ENCODE data around the gene EMSY. TPM values are rescaled to one million over a fixed set of nuclear protein-coding genes. Genes with fewer than 3 reads are reported as not detected.
A peak's percentile ranks its signal among the peaks of the same experiment; 100 is the strongest.

EMSY gene
- total and polyA plus RNA-seq, 2 of the 13 experiments (the other 11 are each of a cell fraction or from before 2014, with no cell fraction given): 11.6 to 18.5 TPM

DNA sequence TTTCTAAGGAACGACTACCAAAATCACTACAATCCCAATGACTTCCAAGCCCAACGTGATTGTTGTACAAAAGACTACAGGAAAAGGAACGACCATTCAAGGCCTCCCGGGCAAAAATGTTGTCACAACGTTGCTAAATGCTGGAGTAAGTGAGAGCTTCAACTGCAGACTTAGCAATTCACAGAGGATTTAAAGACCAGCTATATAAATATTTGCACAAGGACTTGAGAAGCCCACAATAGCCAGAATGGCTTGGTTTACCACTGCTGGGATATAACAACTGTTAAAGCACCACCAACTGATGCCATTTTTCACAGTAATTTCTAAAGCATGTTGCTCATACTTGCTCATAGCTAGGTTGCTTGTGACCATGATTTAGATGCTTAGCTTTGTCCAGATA, 78.3 kb downstream of the EMSY start (continued):
- TF ChIP-seq, protein P1, sequence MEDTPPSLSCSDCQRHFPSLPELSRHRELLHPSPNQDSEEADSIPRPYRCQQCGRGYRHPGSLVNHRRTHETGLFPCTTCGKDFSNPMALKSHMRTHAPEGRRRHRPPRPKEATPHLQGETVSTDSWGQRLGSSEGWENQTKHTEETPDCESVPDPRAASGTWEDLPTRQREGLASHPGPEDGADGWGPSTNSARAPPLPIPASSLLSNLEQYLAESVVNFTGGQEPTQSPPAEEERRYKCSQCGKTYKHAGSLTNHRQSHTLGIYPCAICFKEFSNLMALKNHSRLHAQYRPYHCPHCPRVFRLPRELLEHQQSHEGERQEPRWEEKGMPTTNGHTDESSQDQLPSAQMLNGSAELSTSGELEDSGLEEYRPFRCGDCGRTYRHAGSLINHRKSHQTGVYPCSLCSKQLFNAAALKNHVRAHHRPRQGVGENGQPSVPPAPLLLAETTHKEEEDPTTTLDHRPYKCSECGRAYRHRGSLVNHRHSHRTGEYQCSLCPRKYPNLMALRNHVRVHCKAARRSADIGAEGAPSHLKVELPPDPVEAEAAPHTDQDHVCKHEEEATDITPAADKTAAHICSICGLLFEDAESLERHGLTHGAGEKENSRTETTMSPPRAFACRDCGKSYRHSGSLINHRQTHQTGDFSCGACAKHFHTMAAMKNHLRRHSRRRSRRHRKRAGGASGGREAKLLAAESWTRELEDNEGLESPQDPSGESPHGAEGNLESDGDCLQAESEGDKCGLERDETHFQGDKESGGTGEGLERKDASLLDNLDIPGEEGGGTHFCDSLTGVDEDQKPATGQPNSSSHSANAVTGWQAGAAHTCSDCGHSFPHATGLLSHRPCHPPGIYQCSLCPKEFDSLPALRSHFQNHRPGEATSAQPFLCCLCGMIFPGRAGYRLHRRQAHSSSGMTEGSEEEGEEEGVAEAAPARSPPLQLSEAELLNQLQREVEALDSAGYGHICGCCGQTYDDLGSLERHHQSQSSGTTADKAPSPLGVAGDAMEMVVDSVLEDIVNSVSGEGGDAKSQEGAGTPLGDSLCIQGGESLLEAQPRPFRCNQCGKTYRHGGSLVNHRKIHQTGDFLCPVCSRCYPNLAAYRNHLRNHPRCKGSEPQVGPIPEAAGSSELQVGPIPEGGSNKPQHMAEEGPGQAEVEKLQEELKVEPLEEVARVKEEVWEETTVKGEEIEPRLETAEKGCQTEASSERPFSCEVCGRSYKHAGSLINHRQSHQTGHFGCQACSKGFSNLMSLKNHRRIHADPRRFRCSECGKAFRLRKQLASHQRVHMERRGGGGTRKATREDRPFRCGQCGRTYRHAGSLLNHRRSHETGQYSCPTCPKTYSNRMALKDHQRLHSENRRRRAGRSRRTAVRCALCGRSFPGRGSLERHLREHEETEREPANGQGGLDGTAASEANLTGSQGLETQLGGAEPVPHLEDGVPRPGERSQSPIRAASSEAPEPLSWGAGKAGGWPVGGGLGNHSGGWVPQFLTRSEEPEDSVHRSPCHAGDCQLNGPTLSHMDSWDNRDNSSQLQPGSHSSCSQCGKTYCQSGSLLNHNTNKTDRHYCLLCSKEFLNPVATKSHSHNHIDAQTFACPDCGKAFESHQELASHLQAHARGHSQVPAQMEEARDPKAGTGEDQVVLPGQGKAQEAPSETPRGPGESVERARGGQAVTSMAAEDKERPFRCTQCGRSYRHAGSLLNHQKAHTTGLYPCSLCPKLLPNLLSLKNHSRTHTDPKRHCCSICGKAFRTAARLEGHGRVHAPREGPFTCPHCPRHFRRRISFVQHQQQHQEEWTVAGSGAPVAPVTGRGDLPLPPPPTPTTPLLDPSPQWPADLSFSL (CRISPR knock-in tag; IDR thresholded peaks at IDR 0.05): no peak
- TF ChIP-seq, protein P2, sequence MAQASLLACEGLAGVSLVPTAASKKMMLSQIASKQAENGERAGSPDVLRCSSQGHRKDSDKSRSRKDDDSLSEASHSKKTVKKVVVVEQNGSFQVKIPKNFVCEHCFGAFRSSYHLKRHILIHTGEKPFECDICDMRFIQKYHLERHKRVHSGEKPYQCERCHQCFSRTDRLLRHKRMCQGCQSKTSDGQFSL (CRISPR knock-in tag; IDR thresholded peaks at IDR 0.05): no peak
- TF ChIP-seq SOX13 (IDR thresholded peaks at IDR 0.05): no peak
- peak in 1 of 2 experiments; percentile 56; a peak in 1 of 4 replicates for TF ChIP-seq SOX13 (CRISPR knock-in tag; conservative IDR thresholded peaks at IDR 0.05 in 1 of 2, IDR thresholded peaks at IDR 0.05 in 1 of 2)
- no peak for TF ChIP-seq ZNF773 (CRISPR knock-in tag; IDR thresholded peaks at IDR 0.05; ENCODE audit: borderline replicate concordance)
- TF ChIP-seq HIVEP1 (CRISPR knock-in tag; IDR thresholded peaks at IDR 0.05): no peak
- no peak for TF ChIP-seq POLR2G (IDR thresholded peaks at IDR 0.05; ENCODE audit: low read depth, low read length)
- TF ChIP-seq CEBPG (CRISPR knock-in tag; IDR thresholded peaks at IDR 0.05): no peak
- TF ChIP-seq, protein P3, sequence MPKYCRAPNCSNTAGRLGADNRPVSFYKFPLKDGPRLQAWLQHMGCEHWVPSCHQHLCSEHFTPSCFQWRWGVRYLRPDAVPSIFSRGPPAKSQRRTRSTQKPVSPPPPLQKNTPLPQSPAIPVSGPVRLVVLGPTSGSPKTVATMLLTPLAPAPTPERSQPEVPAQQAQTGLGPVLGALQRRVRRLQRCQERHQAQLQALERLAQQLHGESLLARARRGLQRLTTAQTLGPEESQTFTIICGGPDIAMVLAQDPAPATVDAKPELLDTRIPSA (CRISPR knock-in tag; IDR thresholded peaks at IDR 0.05; ENCODE audit: borderline replicate concordance): no peak
- TF ChIP-seq NRL (CRISPR knock-in tag; IDR thresholded peaks at IDR 0.05; ENCODE audit: borderline replicate concordance): no peak
- TF ChIP-seq ZNF205 (CRISPR knock-in tag; IDR thresholded peaks at IDR 0.05): 0 out of 2 replicates have a peak, but pooled peaks have one; percentile 16
- TF ChIP-seq, protein P4, sequence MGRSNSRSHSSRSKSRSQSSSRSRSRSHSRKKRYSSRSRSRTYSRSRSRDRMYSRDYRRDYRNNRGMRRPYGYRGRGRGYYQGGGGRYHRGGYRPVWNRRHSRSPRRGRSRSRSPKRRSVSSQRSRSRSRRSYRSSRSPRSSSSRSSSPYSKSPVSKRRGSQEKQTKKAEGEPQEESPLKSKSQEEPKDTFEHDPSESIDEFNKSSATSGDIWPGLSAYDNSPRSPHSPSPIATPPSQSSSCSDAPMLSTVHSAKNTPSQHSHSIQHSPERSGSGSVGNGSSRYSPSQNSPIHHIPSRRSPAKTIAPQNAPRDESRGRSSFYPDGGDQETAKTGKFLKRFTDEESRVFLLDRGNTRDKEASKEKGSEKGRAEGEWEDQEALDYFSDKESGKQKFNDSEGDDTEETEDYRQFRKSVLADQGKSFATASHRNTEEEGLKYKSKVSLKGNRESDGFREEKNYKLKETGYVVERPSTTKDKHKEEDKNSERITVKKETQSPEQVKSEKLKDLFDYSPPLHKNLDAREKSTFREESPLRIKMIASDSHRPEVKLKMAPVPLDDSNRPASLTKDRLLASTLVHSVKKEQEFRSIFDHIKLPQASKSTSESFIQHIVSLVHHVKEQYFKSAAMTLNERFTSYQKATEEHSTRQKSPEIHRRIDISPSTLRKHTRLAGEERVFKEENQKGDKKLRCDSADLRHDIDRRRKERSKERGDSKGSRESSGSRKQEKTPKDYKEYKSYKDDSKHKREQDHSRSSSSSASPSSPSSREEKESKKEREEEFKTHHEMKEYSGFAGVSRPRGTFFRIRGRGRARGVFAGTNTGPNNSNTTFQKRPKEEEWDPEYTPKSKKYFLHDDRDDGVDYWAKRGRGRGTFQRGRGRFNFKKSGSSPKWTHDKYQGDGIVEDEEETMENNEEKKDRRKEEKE (IDR thresholded peaks at IDR 0.05): no peak
- TF ChIP-seq SMAD3 (CRISPR knock-in tag; IDR thresholded peaks at IDR 0.05): no peak
